ENCODE data around the gene TSKS. TPM values are rescaled to one million over a fixed set of nuclear protein-coding genes. Genes with fewer than 3 reads are reported as not detected.

The TSKS gene
- polyA plus RNA-seq, 1 donor (not counting 4 experiments of a cell fraction or from before 2014, with no cell fraction given): 1.9 TPM

GRCh38 chr19:49716154-49716553 lies 47.0 kb downstream of the TSKS start:
- no peak for TF ChIP-seq EZH2 (IDR thresholded peaks at IDR 0.05; ENCODE audit: low read length)
- TF ChIP-seq CTCF (optimal IDR thresholded peaks at IDR 0.05 in 1 of 3, IDR thresholded peaks at IDR 0.05 in 1 of 3, conservative IDR thresholded peaks at IDR 0.05 in 1 of 3; ENCODE audit: extremely low read depth in 1 of 3, insufficient read depth in 2 of 3, low read length in 3 of 3): no peak
- DNase-seq (ENCODE audit: low read depth, low spot score): no peak

GRCh38 chr19:49713236-49713845 lies 49.8 kb downstream of the TSKS start:
- H3K9ac ChIP-seq (ENCODE audit: control insufficient read depth, extremely low read depth, insufficient read depth, low read length): no peak overlapping the region
- no peak overlapping the region for H3K4me2 ChIP-seq (ENCODE audit: control insufficient read depth, extremely low read depth, insufficient read depth, low read depth, low read length)
- H3K27ac ChIP-seq (ENCODE audit: control insufficient read depth, insufficient read depth, low read length): no peak overlapping the region
- TF ChIP-seq EZH2 (IDR thresholded peaks at IDR 0.05; ENCODE audit: low read length) (no peak), CTCF (optimal IDR thresholded peaks at IDR 0.05 in 1 of 3, IDR thresholded peaks at IDR 0.05 in 1 of 3, conservative IDR thresholded peaks at IDR 0.05 in 1 of 3; ENCODE audit: extremely low read depth in 1 of 3, insufficient read depth in 2 of 3, low read length in 3 of 3) (no peak)
- H4K20me1 ChIP-seq (ENCODE audit: control insufficient read depth, extremely low read depth, insufficient read depth, low read length): no peaks in the 10 kb centered on the region
- dilution Hi-C loops (cut with MboI; ENCODE audit: extremely low pct_ligation_motif_present, low sequenced_read_pairs): no loop called here
- no peak for FAIRE-seq
- no peaks in the 10 kb centered on the region for H3K27me3 ChIP-seq (ENCODE audit: control insufficient read depth, extremely low read depth, insufficient read depth, low read length)
- DNase-seq (ENCODE audit: low read depth, low spot score): no peak
- H3K79me2 ChIP-seq (ENCODE audit: control insufficient read depth, insufficient read depth, low read length): no peaks in the 10 kb centered on the region
- no peaks in the 10 kb centered on the region for H3K4me1 ChIP-seq (ENCODE audit: control insufficient read depth, extremely low read depth, insufficient read depth, low read length)
- no peaks in the 10 kb centered on the region for H3K36me3 ChIP-seq (ENCODE audit: control insufficient read depth in 2 of 2, extremely low read depth in 1 of 2, insufficient read depth in 2 of 2, low read length in 2 of 2)
- no peak overlapping the region for H2AFZ ChIP-seq (ENCODE audit: control insufficient read depth, low read length)
- H3K4me3 ChIP-seq (ENCODE audit: control insufficient read depth in 2 of 3, extremely low read depth in 1 of 3, insufficient read depth in 2 of 3, low read depth in 1 of 3, low read length in 3 of 3): no peak overlapping the region
- H3K9me3 ChIP-seq (ENCODE audit: control insufficient read depth, low read depth, low read length): no peaks in the 10 kb centered on the region
- H3K9me1 ChIP-seq (ENCODE audit: control insufficient read depth, extremely low read depth, insufficient read depth, low read length): no peaks in the 10 kb centered on the region

More at GRCh38 chr19:49716154-49716553, 47.0 kb downstream of the TSKS start:
- Histone ChIP-seq H3K36me3 (ENCODE audit: control insufficient read depth in 2 of 2, extremely low read depth in 1 of 2, insufficient read depth in 2 of 2, low read length in 2 of 2) (no peaks in the 10 kb centered on the region), H3K9me3 (ENCODE audit: control insufficient read depth, low read depth, low read length) (no peaks in the 10 kb centered on the region), H3K4me2 (ENCODE audit: control insufficient read depth, extremely low read depth, insufficient read depth, low read depth, low read length) (no peak overlapping the region), H3K4me3 (ENCODE audit: control insufficient read depth in 2 of 3, extremely low read depth in 1 of 3, insufficient read depth in 2 of 3, low read depth in 1 of 3, low read length in 3 of 3) (no peak overlapping the region), H3K27ac (ENCODE audit: control insufficient read depth, insufficient read depth, low read length) (no peak overlapping the region), H3K4me1 (ENCODE audit: control insufficient read depth, extremely low read depth, insufficient read depth, low read length) (no peaks in the 10 kb centered on the region), H3K27me3 (ENCODE audit: control insufficient read depth, extremely low read depth, insufficient read depth, low read length) (no peaks in the 10 kb centered on the region), H4K20me1 (ENCODE audit: control insufficient read depth, extremely low read depth, insufficient read depth, low read length) (no peaks in the 10 kb centered on the region), H3K79me2 (ENCODE audit: control insufficient read depth, insufficient read depth, low read length) (no peaks in the 10 kb centered on the region), H3K9ac (ENCODE audit: control insufficient read depth, extremely low read depth, insufficient read depth, low read length) (no peak overlapping the region), H3K9me1 (ENCODE audit: control insufficient read depth, extremely low read depth, insufficient read depth, low read length) (no peaks in the 10 kb centered on the region), H2AFZ (ENCODE audit: control insufficient read depth, low read length) (no peak overlapping the region)
- dilution Hi-C loops (cut with MboI; ENCODE audit: extremely low pct_ligation_motif_present, low sequenced_read_pairs): no loop called here
- no peak for FAIRE-seq
